Gastrocnemius medialis (tissue), 4 donors: ENCODE results near the gene ZNF467.

ENCODE experiments used
- CTCF ChIP-seq, 5 experiments: fragments of 450-650 bp in 3 of 5; fragments of 200-600 bp in 2 of 5; sonication (generic) in 2 of 5; IDR thresholded peaks in 4 of 5; conservative IDR thresholded peaks in 1 of 5; 1 replicate in 4 of 5; 2 replicates in 1 of 5; pipeline ENCODE4 v1.5.1; 2016 to 2019; ENCODE audit warnings: antibody characterized with exemption in 5 of 5, mild to moderate bottlenecking in 3 of 5, moderate library complexity in 3 of 5
- POLR2A ChIP-seq, 2 donors: fragments of 450-650 bp; IDR thresholded peaks; one replicate each; pipeline ENCODE4 v1.6.1; 2017; ENCODE audit warnings: antibody characterized with exemption in 2 of 2, mild to moderate bottlenecking in 2 of 2, moderate library complexity in 2 of 2

GRCh38 chr7:149729983-149730801 lies 43.2 kb downstream of the ZNF467 start:
- no peak for TF ChIP-seq CTCF (IDR thresholded peaks at IDR 0.05 in 4 of 5, conservative IDR thresholded peaks at IDR 0.05 in 1 of 5)
- no peak for TF ChIP-seq POLR2A (IDR thresholded peaks at IDR 0.05)
